Heart left ventricle (tissue), 13 donors: ENCODE data around the gene TTLL5.

Experiments
- POLR2A ChIP-seq, 2 donors: fragments of 450-650 bp; IDR thresholded peaks; one replicate each; pipeline ENCODE4 v1.6.1; 2017; ENCODE audit warnings: antibody characterized with exemption in 2 of 2, mild to moderate bottlenecking in 2 of 2, moderate library complexity in 2 of 2
- TF ChIP-seq, protein P1 (sequence below), 12 donors: fragments of 200-600 bp; sonication (generic) in 4 of 12; IDR thresholded peaks; one replicate each; pipeline versions ENCODE4 v1.5.0 to v1.8.0; 2018 to 2022; ENCODE audit warnings: antibody characterized with exemption in 12 of 12, mild to moderate bottlenecking in 5 of 12
- donor health status: ischemic (EF 13 %, LVEDD 7.1; RV severe dilation, severe dysfunction).
- donor health status: DM: no; HTN: yes; CAD: no.
- donor health status: DM: no; HTN: no; CAD: no.
- donor health status: ischemic (EF 25% LVEDD 6.9; RV normal size, moderate dysfunction).
- donor health status: ischemic (EF 25% LVEDD 5.7; RV mildly dilated, moderate dysfunction).
- donor health status: ischemic (EF 35%, LVEDD 5.7; RV mildly dilated, moderate dysfunction).
- donor health status: nonischemic (EF 11% LVEDD 7.7; RV severe dilation, severe dysfunction).
- donor health status: DM: yes; HTN: yes; CAD: no.
- donor health status: PGD.
- donor health status: ischemic (EF 29% LVEDD 5.4; RV normal size, mild dysfunction).
- donor health status: nonischemic (EF 23%, LVEDD 6.1; RV moderate dilation, normal function).

DNA sequence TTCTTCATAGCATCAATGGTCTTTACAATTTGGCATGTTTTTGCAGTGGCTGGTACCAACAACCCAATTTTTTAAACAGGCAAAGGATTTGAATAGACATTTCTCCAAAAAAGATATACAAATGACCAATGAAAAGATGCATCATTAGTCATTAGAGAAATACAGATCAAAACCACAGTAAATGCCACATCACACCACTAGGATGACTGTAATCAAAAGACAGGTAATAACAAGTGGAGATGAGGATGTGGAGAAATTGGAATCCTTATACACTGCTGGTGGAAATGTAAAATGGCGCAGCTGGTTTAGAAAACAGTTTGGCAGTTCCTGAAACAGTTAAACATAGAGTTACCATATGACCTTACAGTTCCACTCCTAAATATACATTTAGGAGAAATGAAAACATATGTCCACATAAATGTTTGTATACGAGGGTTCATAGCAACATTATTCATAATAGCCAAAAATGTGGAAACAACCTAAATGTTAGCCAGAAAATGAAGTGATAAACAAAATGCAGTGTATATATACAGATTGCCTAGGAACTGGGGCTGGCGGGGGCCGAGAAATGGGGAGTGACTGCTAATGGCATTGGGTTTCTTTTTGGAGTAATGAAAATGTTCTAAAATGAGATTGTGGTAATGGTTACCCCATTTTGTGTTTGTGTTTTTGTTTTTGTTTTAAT lies 265.5 kb downstream of the TTLL5 start:
- TF ChIP-seq POLR2A (IDR thresholded peaks at IDR 0.05) = no peak
- TF ChIP-seq, protein P1, sequence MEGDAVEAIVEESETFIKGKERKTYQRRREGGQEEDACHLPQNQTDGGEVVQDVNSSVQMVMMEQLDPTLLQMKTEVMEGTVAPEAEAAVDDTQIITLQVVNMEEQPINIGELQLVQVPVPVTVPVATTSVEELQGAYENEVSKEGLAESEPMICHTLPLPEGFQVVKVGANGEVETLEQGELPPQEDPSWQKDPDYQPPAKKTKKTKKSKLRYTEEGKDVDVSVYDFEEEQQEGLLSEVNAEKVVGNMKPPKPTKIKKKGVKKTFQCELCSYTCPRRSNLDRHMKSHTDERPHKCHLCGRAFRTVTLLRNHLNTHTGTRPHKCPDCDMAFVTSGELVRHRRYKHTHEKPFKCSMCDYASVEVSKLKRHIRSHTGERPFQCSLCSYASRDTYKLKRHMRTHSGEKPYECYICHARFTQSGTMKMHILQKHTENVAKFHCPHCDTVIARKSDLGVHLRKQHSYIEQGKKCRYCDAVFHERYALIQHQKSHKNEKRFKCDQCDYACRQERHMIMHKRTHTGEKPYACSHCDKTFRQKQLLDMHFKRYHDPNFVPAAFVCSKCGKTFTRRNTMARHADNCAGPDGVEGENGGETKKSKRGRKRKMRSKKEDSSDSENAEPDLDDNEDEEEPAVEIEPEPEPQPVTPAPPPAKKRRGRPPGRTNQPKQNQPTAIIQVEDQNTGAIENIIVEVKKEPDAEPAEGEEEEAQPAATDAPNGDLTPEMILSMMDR (IDR thresholded peaks at IDR 0.05) = no peak
